GM13976 (cell line): ENCODE data around the gene CACNG5.

Experiments used
- DNase-seq: peaks from one replicate; pipeline ENCODE4 v3.0.0; 2012; ENCODE audit warnings: low spot score
- CTCF ChIP-seq: IDR thresholded peaks from 2 replicates; pipeline ENCODE4 v1.5.1; 2012; ENCODE audit warnings: borderline replicate concordance, mild to moderate bottlenecking; ENCODE audit not compliant: insufficient read depth; ENCODE audit errors: extremely low read depth, missing control alignments, control extremely low read depth
- in situ Hi-C: fragments of 300-500 bp; cut with MboI; formaldehyde crosslinking; loops from one replicate; pipeline ENCODE4 v1.12.0; 2022; ENCODE audit warnings: low sequenced_read_pairs, mixed read lengths, inconsistent platforms; ENCODE audit not compliant: unreplicated experiment

Gene CACNG5

GRCh38 chr17:66791347-66791746 lies 43.6 kb upstream of the CACNG5 start:
- in situ Hi-C loops: no loop called here
- no peak for DNase-seq

DNA sequence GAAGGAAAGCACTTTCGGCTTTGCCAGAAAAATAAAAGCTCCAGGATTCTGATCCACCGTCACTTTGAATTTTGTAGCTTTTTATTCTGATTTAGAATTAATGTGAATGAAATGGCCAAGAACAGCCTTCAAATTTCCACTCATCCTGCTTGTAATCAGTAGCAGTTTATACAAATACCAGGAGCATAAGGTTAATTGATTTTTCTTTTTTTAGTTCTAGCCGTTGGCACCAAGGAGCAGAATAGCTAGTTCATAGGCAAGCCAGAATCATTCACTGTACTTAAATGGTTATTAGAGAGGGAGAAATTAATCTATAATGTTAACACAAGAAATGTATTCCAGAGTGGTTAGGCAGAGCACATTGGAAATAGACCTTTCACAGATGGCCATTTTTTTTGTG lies 41.1 kb upstream of the CACNG5 start:
- DNase-seq: no peak
- no peak for TF ChIP-seq CTCF
- in situ Hi-C loops: no loop called here

More at GRCh38 chr17:66791347-66791746, 43.6 kb upstream of the CACNG5 start:
- no peak for TF ChIP-seq CTCF

DNA sequence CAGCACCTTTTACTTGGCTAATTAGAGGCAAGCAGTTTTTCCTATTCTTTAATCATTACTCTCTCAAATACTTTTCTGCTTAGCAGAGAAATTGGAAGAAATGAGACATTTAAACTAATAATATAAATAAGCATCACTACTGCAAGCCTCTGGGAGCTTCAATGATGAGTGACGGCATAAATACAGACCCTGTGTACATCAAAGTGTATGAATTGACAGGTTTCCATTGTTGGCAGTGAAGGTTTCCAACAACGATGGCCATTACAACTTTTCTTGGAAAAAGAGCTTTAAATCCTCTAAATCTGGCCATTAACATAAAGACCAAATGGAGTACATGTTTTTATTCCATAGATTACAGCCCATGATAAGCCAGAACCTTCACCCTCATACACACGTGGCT lies 39.4 kb upstream of the CACNG5 start:
- no peak for DNase-seq
- in situ Hi-C loops: no loop called here
- TF ChIP-seq CTCF: no peak

DNA sequence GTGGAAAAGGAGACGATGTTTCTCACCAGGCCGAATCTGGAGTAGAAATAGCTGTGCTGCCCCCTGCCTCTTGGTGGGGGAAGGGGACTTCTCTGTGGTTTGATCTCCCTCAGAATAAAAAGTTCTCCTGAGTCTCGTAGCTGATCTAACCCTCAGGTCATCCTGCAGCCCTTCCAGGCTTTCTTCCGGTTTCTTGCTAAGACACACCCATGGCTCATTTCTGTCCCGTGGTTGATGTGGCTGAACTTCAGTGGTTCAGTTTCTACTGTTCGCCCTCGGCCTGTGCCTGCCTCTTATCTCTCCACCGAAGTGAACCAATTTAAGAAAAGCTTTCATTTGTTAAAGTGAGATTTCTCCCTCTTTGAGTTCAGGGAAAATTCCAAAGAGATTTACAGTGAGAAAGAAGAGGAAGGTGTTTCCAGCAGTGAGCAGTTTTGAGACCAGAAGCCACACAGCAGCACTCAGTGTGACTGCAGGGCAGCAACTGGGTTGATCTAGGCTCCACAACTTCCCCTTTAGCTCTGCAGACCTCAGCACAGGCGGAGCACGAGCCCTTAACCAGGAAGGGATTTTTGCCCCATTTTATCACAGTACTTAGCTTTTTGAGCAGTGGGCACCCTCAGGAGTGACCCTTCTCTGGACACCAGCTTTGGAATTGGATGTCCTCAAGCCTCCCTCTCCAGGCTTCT lies 34.9 kb upstream of the CACNG5 start:
- DNase-seq: no peak
- in situ Hi-C loops: no loop called here
- no peak for TF ChIP-seq CTCF

GRCh38 chr17:66803474-66803951 lies 31.4 kb upstream of the CACNG5 start:
- no peak for DNase-seq
- TF ChIP-seq CTCF: no peak
- in situ Hi-C loops: no loop called here

DNA sequence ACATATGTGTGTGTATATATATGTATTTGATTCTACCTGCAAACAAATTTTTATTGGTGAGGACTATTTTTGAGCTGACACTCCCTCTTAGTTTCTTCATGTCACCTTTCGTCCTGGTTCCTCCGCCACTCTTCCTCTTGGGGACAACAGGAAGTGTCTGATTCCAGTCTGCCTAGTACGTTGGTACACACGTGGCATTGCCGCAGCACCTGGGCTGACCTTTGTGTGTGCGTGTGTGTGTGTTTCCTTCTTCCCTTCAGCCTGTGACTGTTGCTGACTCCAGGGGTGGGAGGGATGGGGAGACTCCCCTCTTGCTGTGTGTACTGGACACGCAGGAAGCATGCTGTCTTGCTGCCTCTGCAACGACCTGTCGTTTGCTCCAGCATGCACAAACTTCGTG lies 29.4 kb upstream of the CACNG5 start:
- no peak for DNase-seq
- TF ChIP-seq CTCF: no peak
- in situ Hi-C loops: no loop called here
